ENCODE measurements around the gene ZPBP.

DNA sequence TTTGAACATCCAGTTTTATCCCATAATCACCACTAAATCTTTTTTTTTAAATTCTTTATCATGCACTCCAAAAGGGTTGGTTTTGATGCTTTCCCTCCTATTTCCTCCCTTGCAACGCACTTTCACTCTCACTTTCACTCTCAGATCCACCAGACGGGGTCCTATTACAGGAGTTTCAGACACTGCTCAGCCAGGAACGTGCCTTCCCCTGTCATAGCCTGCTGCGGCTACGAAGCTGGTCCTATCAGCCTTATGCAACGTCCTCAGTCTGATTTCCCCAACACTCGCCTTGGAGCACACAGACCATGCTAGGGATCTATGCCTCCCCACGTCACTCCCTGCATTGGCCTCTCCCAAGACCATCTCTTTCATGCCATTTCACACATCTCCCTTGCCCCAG lies 23.4 kb downstream of the ZPBP start:
- TF ChIP-seq ESRRG (CRISPR knock-in tag; IDR thresholded peaks at IDR 0.05): no peak
- no peak for TF ChIP-seq GLIS3 (CRISPR knock-in tag; IDR thresholded peaks at IDR 0.05)
- no peak for TF ChIP-seq ZNF8 (CRISPR knock-in tag; IDR thresholded peaks at IDR 0.05)
- no peak for TF ChIP-seq ZNF70 (CRISPR knock-in tag; IDR thresholded peaks at IDR 0.05)
- no peak for TF ChIP-seq CSDC2 (CRISPR knock-in tag; IDR thresholded peaks at IDR 0.05)
- no peak for TF ChIP-seq OSR1 (CRISPR knock-in tag; IDR thresholded peaks at IDR 0.05)
- TF ChIP-seq BACH2 (CRISPR knock-in tag; IDR thresholded peaks at IDR 0.05; ENCODE audit: borderline replicate concordance): no peak
- no peak for TF ChIP-seq ZNF565 (CRISPR knock-in tag; conservative IDR thresholded peaks at IDR 0.05; ENCODE audit: low read depth)
- no peak for TF ChIP-seq TCF4 (CRISPR knock-in tag; IDR thresholded peaks at IDR 0.05; ENCODE audit: borderline replicate concordance)
- TF ChIP-seq ZFP3 (CRISPR knock-in tag; IDR thresholded peaks at IDR 0.05): no peak
- TF ChIP-seq ZC3H10 (CRISPR knock-in tag; IDR thresholded peaks at IDR 0.05): no peak
